SU-DHL-6 (cell line): ENCODE data around the gene PLA2G5.
"Not testable (repeated sequence)": the region's sequence is repeated elsewhere in the genome, so short reads cannot be mapped to it uniquely, and the experiment has no call there.

Experiments
- EZH2phosphoT487 ChIP-seq: fragments of 200-600 bp; sonication (generic), shearing (Covaris generic); conservative IDR thresholded peaks from 2 replicates; pipeline ENCODE4 v1.6.1; 2018; ENCODE audit warnings: mild to moderate bottlenecking, antibody characterized with exemption, low read length, moderate library complexity, mixed read lengths
- TF ChIP-seq, protein P1 (sequence below): fragments of 200-600 bp; sonication (generic); IDR thresholded peaks from one replicate; pipeline ENCODE4 v1.5.1; 2017; ENCODE audit warnings: antibody characterized with exemption, mild to moderate bottlenecking, low read length, moderate library complexity; ENCODE audit not compliant: insufficient read depth, poor library complexity, severe bottlenecking

DNA sequence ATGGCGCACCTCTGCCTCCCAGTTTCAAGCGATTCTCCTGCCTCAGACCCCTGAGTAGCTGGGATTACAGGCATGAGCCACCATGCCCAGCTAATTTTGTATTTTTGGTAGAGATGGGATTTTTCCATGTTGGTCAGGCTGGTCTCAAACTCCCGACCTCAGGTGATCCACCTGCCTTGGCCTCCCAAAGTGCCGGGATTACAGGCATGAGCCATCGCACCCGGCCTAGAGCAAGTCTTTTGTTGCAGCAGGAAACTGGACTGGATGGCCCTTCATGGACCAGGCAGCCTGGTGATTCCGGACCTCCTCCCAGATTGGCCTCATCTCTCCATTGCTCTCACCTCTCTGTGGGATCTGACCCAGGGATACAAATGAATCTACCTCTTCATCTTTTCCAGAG, 9.2 kb upstream of the PLA2G5 start:
- TF ChIP-seq, protein P1, sequence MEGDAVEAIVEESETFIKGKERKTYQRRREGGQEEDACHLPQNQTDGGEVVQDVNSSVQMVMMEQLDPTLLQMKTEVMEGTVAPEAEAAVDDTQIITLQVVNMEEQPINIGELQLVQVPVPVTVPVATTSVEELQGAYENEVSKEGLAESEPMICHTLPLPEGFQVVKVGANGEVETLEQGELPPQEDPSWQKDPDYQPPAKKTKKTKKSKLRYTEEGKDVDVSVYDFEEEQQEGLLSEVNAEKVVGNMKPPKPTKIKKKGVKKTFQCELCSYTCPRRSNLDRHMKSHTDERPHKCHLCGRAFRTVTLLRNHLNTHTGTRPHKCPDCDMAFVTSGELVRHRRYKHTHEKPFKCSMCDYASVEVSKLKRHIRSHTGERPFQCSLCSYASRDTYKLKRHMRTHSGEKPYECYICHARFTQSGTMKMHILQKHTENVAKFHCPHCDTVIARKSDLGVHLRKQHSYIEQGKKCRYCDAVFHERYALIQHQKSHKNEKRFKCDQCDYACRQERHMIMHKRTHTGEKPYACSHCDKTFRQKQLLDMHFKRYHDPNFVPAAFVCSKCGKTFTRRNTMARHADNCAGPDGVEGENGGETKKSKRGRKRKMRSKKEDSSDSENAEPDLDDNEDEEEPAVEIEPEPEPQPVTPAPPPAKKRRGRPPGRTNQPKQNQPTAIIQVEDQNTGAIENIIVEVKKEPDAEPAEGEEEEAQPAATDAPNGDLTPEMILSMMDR = not testable (repeated sequence)
- TF ChIP-seq EZH2phosphoT487 = not testable (repeated sequence)
